HG02870 (cell line): ENCODE measurements around the gene BSG.

Experiments
- ATAC-seq: cut with Tn5 transposase; IDR thresholded peaks from one replicate; pipeline ENCODE4 v1.9.1; 2021; ENCODE audit warnings: mild to moderate bottlenecking, moderate library complexity; ENCODE audit not compliant: unreplicated experiment

The BSG gene

DNA sequence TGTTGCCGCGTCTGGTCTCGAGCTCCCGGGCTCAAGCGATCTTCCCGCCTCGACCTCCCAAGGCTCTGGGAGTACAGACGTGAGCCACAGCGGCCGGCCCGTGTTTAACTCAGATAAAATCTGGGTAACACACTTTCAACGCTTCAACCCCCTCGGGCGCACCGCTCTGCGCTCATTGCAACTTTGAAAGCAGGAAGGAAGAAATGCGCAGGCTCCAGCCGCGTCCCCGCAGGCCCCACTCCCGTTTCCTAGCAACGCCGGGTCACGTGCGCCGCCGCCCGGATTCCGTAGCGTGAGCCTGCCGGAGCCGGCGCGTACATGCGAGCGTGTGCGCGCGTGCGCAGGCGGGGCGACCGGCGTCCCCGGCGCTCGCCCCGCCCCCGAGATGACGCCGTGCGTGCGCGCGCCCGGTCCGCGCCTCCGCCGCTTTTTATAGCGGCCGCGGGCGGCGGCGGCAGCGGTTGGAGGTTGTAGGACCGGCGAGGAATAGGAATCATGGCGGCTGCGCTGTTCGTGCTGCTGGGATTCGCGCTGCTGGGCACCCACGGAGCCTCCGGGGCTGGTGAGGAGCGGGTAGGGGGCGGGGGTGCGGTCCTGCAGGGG, at the start of gene BSG:
BSG (plus strand) TSS at position 457 of the 603 bp plus-strand sequence; CDS start at position 496, 39 bp downstream.
- ATAC-seq = peak; percentile 69

DNA sequence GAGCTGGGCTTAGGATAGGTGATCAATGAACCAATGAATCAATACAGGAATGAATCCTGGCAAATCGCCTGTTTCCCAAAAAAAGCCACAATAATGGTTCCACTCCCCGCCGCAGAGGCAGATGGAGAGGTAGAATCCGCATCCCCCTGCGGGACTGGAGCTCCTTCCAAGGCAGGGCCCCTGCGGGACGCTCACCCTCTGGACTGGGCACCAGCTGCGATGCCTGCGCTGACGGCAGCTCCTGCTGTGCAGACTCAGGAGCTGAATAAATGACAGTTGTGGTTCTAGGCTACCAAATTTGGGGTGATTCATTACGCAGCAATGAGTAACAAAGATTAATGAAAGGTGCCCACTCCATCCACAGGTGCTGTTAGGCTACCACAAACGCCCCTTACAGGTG, 49.7 kb upstream of the BSG start:
- ATAC-seq = no peak

DNA sequence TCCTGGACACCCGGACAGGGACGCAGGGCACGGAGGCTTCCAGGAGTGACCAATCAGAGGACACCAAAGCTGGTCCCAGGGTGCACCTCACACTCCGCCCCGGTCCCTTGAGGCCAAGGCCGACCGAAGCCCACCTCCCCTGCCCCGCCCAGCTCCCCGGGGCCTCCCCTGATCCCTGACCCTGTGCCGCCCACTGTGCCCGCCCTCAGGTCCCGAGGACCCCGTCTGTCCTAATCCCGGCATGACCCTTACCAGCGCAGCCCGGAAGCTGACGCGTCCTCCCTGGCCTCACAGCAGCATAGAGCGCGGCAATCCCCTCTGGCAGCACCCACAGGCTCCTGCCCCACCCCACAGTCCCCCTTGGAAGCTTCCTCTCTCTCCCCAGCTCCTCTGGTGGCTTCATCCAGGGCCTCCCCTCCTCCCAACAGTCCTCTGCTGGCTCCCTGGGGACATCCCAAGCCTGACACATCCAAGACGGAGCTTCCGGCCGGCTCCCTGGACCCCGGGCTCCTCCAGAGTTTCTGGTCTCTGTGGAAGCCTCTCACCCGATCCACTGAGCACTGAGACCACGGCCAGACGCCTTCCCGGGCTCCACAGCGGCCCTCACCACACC, 48.2 kb upstream of the BSG start:
- ATAC-seq = no peak

DNA sequence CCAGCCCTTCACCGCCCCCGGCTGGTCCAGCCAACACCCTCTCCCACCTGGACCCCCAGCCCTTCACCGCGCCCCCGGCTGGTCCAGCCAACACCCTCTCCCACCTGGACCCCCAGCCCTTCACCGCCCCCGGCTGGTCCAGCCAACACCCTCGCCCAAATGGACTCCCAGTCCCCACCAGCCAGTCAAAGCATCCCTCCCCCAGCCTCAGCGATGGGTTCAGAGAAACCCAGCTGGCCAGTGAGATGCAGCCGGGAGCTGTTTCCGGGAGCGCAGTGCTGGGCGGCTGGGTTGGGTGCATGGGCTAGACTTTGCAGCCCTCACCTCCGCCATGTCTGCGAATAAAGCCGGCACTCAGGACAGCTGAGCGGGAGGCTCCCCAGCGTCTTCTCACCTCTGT, 47.4 kb upstream of the BSG start:
- no peak for ATAC-seq

DNA sequence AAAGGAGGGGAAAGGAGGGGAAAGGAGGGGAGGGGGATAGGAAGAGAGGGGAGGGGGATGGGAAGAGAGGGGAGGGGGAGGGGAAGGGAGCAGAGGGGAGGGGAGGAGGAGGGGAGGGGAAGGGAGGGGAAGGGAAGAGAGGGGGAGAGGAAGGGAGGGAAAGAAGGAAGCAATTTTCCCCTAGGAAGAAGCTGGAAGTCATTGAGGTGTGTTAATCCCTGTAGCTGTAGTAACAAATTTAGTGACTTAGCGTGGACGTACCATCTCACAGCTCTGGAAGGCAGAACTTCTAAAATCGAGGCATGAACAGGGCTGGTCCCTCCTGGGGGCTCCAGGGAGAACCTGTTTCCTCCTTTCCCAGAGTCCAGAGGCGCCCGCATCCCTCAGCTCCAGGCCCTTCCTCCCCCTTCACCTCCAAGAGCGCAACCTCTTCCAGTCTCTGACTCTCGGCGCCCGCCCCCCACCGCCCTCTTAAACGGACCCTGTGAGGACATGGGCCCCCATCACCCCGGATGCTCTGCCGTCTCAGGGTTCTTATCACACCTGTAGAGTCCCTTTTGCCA, 46.5 kb upstream of the BSG start:
- no peak for ATAC-seq

DNA sequence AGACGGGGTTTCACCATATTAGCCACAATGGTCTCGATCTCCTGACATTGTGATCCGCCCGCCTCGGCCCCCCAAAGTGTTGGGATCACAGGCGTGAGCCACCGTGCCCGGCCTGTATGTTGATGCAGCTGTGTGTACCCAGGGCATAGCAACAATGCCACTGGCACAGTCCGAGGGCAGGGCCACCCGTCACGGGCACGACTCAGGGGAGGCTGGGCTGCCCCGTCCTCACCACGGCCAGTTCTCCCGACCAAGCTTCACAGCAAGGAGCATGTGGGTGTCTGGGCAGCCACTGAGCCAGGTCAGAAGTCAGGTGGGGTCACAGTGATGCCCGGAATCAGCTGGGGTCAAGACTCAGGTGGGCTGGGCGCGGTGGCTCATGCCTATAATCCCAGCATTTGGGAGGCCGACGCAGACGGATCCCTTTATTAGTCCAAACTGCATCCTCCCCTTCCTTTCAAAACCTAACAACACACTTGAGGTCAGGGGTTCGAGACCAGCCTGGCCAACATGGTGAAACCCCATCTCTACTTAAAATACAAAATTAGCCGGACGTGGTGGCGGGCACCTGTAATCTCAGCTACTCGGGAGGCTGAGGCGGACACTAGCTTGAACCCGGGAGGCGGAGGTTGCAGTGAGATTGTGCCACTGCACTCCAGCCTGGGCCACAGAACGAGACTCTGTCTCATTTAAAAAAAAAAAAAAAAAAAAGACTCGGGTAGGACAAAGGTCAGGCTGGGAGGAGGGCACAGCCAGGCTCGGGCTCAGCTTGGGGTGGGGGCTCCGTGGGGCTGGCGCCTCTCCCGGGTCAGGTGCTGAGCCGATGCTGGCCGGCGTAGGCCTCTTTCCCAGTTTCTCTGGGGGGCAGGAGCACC, 42.0 kb upstream of the BSG start:
- no peak for ATAC-seq

DNA sequence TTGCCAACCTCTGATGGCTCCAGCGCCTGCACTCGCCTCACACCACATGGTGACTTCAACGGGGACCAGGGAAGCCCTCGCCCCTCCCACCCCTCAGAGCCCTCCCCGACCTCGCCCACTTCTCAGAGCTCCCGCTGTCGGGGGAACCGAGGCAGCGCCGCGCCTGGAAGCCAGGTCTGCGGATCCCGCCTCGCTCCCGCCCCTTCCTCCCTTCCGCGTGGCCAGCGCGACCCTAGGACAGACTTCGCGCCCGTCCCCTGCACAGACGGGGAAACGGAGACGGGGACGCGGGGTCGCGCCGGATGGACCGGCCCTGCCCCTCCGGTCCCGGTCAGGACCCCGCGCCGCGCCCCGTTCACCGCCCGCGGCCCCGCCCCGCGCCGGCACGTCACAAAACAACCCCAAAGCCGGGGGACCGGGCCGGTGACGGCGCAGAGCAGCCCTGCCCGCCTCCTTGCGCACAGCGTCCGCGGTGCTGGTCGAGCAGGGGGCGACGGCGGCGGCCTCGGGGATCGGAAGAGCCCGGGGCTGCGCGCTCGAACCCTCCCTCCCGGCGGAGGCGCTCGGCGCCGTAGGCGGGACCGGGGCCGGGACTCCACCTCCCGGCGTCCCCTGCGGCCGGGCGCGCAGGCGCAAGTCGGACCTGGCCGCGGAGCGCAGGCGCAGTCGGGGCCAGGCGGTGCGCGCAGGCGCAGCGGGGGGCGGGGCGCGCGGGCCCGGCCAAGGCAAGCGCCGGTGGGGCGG, 41.2 kb upstream of the BSG start:
- ATAC-seq = peak; percentile 54

DNA sequence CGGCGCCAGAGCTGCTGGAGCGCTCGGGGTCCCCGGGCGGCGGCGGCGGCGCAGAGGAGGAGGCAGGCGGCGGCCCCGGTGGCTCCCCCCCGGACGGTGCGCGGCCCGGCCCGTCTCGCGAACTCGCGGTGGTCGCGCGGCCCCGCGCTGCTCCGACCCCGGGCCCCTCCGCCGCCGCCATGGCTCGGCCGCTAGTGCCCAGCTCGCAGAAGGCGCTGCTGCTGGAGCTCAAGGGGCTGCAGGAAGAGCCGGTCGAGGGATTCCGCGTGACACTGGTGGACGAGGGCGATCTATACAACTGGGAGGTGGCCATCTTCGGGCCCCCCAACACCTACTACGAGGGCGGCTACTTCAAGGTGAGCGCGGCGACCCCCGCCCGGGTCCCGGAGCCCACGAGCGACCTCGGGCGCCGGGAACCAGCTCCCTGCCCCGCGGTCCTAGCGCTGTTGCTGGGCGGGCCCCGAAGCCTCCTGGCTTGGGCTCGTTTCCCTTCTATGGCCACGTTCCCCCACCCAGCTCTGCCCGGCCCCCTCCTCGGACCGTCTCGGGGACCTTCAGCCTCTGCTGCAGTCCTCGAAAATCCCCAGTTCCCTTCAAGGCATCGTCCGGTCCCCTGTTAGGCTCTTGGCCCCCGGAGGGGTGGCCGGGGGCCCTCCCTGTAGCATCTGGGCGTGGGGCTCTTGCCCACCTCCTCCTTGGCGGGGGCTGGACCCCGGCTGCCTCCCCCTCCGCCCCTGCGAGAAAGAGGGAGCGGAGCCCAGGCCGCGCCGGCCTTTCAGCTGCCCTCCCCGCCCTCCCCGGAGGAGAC, 40.4 kb upstream of the BSG start, which contains the start of gene CDC34:
CDC34 (plus strand) TSS at position 8 of the 808 bp plus-strand sequence; CDS start at position 180, 172 bp downstream.
- peak; percentile 15 for ATAC-seq

DNA sequence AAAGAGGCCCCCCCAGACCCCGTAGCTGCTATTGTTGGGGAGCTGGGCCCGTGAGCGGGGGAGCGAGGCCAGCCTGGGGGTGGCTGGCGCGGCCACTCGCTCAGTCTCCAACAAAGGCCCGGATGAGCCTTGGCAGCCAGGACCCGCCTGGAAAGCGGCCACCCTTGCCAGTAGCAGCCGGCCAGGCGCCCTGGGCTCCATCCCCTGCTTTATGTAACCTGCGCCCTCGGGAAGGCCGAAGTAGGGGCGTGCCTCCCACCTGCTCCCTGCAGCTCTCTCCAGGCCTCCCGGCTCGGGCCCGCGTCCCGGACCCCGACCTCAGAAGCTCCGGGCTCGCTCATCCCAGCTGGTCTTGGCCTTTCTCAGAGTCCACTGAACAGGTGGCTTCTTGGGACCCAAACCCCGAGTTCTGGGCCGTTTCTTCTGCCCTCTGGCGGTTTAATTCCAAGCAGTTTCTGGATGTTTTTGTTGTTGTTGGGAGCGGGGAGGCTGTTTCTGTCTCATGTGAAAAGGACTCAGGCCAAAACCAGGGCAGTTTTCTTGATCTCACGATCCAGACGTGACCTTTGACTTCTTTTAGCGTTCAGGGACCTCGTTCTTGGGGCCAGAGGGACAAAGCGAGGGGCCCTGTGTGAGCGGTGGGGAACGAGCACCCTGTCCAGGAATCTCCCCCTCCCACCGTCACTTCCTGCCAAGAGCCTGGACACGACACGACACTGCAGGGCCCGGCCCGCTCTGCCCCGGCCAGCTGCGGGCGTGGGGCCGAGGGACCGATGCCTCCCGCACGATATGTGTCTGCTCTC, 39.6 kb upstream of the BSG start:
- ATAC-seq = no peak

DNA sequence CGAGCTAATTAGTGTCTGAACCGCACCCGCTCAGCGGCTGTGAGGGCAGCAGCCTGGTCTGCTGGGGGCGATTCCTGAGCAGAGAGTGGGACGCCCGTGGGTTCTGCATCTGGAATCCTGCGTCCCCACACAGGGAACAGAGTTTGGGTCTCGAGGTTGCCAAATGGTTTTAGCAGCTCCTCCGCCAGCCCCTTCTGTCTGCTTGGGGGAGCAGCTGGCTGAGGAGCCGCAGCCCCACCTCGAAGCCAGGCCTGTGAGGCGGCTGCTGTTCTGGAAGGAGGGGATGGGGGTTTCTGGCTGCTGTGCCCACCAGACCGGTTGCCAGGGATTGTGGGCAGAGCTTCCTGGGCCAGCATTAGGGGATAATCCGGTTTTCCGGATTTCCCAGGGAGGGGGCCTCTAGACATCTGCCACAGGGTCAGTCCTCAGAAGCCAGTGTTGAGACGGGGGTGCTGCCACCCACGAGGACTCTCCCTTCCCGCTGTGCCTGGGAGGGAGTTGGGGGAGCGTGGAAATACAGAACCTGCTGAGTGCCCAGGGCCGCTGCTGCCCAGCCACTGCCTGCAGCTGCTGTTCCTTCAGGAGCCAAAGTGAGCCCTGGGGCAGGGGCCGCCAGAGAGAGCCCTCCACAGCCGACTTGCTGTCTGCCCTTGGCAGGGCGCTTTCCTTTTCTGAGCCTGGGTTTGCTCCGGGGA, 38.9 kb upstream of the BSG start:
- no peak for ATAC-seq

DNA sequence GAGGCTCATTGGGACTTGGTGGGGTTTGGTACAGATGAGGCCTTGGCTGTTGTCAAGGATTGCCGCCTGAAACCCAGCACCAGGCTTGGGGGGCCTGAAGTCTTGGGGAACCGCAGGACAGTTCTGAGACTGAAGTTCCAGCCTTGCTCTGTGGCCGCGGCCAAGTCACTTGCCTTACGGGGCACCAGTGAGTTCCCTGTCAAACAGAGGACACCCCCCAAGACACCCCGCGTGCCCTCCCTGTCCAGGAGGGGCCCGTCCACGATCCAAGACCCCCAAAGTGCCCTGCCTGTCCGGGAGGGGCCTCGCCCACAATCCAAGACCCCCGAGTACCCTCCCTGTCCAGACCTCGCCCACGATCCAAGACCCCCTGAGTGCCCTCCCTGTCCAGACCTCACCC, 38.3 kb upstream of the BSG start:
- ATAC-seq = no peak

DNA sequence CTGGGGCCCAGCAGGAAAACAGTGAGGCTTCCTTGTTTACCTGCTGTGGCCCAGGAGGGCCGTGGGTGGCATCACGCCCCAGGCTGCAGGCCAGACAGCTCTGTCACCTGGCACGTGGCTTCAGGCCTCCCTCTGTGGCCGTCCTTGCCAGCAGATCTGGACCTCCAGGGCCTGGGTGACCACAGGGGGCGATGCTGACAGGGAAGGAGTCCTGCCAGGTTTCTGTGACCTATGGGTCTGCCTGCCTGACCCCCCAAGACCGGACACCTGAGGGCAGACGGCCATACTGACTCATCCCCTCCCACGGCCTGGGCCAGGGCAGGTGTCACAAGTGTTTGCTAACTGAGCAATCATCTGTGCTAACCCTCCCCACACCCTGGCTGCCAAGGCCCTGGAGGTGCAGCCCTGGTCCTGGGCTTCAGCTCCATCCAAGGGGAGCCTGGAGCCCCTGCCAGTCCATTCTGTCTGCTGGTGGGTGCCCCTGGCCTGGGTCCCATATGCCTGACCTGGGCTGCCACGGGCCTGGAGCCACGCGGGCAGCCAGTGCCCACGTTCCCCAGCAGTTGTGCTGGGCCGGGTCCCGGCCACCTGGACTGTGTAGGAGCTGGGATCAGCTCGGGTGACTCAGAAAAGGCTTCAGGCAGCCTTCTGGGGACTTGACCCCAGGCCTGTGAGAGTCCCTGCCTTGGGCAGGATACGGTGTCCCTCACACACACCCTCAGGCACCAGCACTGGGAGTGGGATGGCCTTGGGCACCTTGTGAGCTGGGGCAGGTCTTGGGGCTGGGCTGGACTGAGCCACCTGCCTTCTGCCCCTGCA, 37.2 kb upstream of the BSG start:
- ATAC-seq = no peak

DNA sequence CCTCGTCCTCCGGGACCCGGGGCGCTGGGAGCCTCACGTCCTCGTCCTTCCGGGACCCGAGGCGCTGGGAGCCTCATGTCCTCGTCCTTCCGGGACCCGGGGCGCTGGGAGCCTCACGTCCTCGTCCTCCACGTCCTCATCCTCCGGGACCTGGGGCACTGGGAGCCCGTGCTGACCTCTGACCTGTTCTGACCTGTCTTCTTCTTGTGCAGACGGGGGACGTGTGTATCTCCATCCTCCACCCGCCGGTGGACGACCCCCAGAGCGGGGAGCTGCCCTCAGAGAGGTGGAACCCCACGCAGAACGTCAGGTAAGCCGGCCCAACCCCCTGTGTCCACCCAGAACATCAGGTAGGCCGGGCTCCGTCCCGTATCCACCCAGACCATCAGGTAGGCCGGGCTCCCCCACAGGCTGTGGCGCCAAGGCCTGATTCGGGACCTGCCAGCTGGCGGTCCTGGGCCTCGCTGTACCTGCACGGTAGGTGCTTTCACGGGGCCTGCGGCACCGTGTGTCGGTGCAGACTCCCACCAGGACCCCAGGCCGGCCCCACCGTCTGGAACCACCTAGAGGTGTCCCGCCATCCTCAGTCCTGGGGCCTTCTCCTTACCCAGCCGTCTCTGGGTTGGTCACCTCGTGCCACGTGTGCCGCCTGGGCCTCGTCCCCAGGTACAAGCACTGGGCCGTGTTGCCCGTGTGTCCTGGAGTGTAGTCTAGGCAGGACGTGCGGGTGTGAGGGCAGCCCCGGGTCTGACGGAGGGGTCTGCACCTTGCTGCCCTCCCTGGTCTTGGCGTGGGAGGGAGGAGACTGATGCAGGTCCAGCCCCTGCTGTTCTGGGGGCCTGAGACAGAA, 36.1 kb upstream of the BSG start:
- no peak for ATAC-seq

DNA sequence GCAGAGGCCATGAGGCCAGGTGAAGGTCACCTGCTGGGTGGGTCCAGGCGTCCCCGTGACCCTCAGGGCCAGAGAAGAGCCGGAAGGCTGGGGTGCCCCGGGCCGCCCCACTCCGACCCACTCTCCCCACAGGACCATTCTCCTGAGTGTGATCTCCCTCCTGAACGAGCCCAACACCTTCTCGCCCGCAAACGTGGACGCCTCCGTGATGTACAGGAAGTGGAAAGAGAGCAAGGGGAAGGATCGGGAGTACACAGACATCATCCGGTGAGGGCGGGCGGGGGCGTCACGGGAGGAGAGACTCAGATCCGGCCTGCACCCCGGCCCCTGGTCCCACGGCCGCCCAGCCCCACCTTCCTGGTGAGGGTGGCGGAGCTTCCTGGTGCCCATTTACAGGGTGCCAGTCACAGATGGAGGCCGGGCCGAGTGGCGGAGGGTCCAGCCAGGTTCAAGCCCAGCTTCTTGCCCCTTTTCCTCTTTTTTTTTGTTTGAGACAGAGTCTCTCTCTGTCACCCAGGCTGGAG, 35.5 kb upstream of the BSG start:
- ATAC-seq = no peak

DNA sequence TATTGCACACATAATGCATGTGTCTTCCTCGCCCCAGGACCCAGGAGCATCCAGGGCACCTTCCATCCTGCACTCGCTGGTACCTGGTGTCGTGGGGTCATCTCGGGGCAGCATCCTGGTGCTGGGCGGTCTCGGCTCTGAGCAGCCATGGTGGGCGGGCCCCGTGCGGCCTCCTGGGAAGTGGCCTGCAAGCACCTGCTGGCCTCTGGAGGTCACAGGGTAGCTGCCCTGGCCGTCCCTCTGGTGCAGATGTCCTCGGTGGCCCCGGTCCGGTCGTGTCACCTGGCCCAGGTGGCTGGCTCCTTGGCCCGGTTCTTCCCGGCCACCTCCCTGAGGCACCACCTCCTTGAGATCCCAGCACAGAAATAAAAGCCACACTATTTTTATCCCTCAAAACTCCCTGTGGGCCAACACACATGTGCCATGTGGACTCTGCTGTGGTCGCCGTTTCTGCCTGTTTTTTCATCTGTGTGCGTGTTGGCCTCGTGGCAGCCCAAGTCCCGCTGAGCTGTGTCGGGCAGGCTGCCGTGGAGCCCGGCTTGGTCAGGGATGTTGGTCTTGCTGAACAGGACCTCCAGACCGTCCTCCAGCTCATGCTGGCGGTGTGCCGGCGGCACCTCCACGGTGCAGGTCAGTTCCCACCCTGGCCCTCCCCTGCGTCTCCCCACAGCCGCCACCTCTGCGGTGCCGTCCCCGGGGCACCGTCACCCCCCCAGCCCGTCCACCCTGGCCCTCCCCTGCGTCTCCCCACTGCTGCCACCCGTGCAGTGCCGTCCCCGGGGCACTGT, 33.6 kb upstream of the BSG start:
- ATAC-seq = no peak
